GM12891 (cell line): Measurements from ENCODE around the gene ACCS.

Experiments
- PAX5 ChIP-seq: IDR thresholded peaks from 2 replicates; pipeline ENCODE4 v1.6.1; 2011; ENCODE audit warnings: low read length, moderate library complexity, mild to moderate bottlenecking; ENCODE audit not compliant: insufficient read depth, severe bottlenecking
- POLR2A ChIP-seq: IDR thresholded peaks from 2 replicates; pipeline ENCODE4 v1.6.1; 2011; ENCODE audit warnings: low read depth, low read length, control low read depth
- POLR2AphosphoS5 ChIP-seq: IDR thresholded peaks from 2 replicates; pipeline ENCODE4 v1.6.1; 2011; ENCODE audit warnings: low read depth, low read length, control low read depth
- SPI1 ChIP-seq: IDR thresholded peaks from 2 replicates; pipeline ENCODE4 v1.6.1; 2011; ENCODE audit warnings: low read depth, low read length, control low read depth
- TAF1 ChIP-seq: IDR thresholded peaks from 2 replicates; pipeline ENCODE4 v1.6.1; 2011; ENCODE audit warnings: low read depth, low read length, control low read depth

DNA sequence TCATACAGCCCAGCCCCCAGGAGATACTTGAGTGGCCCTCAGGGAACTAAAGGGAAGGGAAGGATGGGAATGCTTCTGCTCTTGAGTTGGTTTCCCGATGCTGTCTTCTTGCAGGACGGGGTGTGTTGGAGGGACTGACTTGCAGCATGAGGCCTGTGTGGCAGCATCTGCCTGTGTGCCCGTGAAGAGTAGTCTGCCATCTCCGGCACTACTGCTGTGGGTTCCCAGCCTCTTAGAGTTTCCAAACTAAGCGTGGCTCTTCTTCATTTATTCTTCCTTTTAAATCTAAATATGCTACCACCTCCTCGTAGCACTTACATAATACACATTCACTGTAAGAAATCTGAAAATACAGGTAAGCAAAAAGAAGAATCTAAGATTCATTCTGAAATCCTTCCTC is 42.2 kb downstream of the ACCS start:
- TF ChIP-seq POLR2A (no peak), TAF1 (no peak), POLR2AphosphoS5 (no peak), SPI1 (no peak), PAX5 (no peak)
